Loucy (cell line): Measurements from ENCODE around the gene FGR.
A peak's percentile ranks its signal among the peaks of the same experiment; 100 is the strongest.

ENCODE experiments used
- H2AFZ ChIP-seq: fragments of 200-600 bp; sonication (generic); 2 replicates; pipeline ENCODE4 v1.6.0; 2016; ENCODE audit warnings: antibody characterized with exemption, mild to moderate bottlenecking, low read length, moderate library complexity
- H3F3A ChIP-seq: fragments of 200-600 bp; 2 replicates; pipeline ENCODE4 v1.6.0; 2016; ENCODE audit warnings: antibody characterized with exemption, low read depth, mild to moderate bottlenecking
- H3K27me3 ChIP-seq: fragments of 200-600 bp; sonication (generic); 2 replicates; pipeline ENCODE4 v1.6.1; 2014; ENCODE audit warnings: low read length, mild to moderate bottlenecking; ENCODE audit not compliant: insufficient read depth, poor library complexity, severe bottlenecking
- H3K36me3 ChIP-seq: fragments of 200-600 bp; sonication (generic); 2 replicates; pipeline ENCODE4 v1.6.1; 2016; ENCODE audit warnings: low read length; ENCODE audit not compliant: insufficient read depth
- H3K4me1 ChIP-seq: fragments of 200-600 bp; sonication (generic); 2 replicates; pipeline ENCODE4 v1.5.1; 2014; ENCODE audit warnings: low read length, mild to moderate bottlenecking; ENCODE audit not compliant: insufficient read depth, poor library complexity, severe bottlenecking
- H3K4me2 ChIP-seq: fragments of 200-600 bp; sonication (generic); 2 replicates; pipeline ENCODE4 v1.6.0; 2014; ENCODE audit warnings: antibody characterized with exemption, low read length, low read depth, mild to moderate bottlenecking; ENCODE audit not compliant: poor library complexity, severe bottlenecking
- H3K4me3 ChIP-seq: fragments of 200-600 bp; sonication (generic); 2 replicates; pipeline ENCODE4 v1.5.1; 2014; ENCODE audit warnings: low read length, mild to moderate bottlenecking, mixed read lengths; ENCODE audit not compliant: poor library complexity, severe bottlenecking
- H3K79me2 ChIP-seq: fragments of 200-600 bp; sonication (generic); 2 replicates; pipeline ENCODE4 v1.6.1; 2014; ENCODE audit warnings: low read length; ENCODE audit not compliant: insufficient read depth
- H3K9ac ChIP-seq: fragments of 200-600 bp; sonication (generic); 2 replicates; pipeline ENCODE4 v1.6.0; 2014; ENCODE audit warnings: mild to moderate bottlenecking, low read depth, low read length, moderate library complexity; ENCODE audit not compliant: poor library complexity, severe bottlenecking
- H3K9me2 ChIP-seq: fragments of 200-600 bp; sonication (generic); replicated peaks from 2 replicates; pipeline ENCODE4 v1.6.1; 2016; ENCODE audit warnings: low read depth, low read length, mixed read lengths
- H3K9me3 ChIP-seq: fragments of 200-600 bp; sonication (generic); 2 replicates; pipeline ENCODE4 v1.6.1; 2014; ENCODE audit warnings: mild to moderate bottlenecking, antibody characterized with exemption, low read length, low read depth; ENCODE audit not compliant: insufficient read depth
- H4K20me1 ChIP-seq: fragments of 200-600 bp; sonication (generic); 2 replicates; pipeline ENCODE4 v1.6.0; 2014; ENCODE audit warnings: antibody characterized with exemption, low read length, mild to moderate bottlenecking; ENCODE audit not compliant: insufficient read depth, poor library complexity, severe bottlenecking
- CTCF ChIP-seq: fragments of 200-600 bp; sonication (generic); conservative IDR thresholded peaks from 2 replicates; pipeline ENCODE4 v1.5.1; 2014; ENCODE audit warnings: mild to moderate bottlenecking, antibody characterized with exemption, low read length
- EZH2phosphoT487 ChIP-seq: fragments of 200-600 bp; IDR thresholded peaks from 2 replicates; pipeline ENCODE4 v1.6.1; 2018; ENCODE audit warnings: antibody characterized with exemption, mild to moderate bottlenecking, moderate library complexity, borderline replicate concordance

The FGR gene

GRCh38 chr1:27659497-27660299, 24.7 kb upstream of the FGR start:
- Histone ChIP-seq H3K9me2 (no peaks in the 10 kb centered on the region), H3F3A (no peaks in the 10 kb centered on the region), H3K36me3 (no peaks in the 10 kb centered on the region), H3K4me1 (peaks cover 50% of the 10 kb centered on the region), H2AFZ (no peak overlapping the region), H3K79me2 (peaks cover 10% of the 10 kb centered on the region; the same call in 1 of the 2 replicates), H4K20me1 (no peaks in the 10 kb centered on the region), H3K4me3 (peak overlapping the region; percentile 80), H3K4me2 (peak overlapping the region; percentile 80), H3K27me3 (no peaks in the 10 kb centered on the region), H3K9me3 (no peaks in the 10 kb centered on the region), H3K9ac (peak overlapping the region; percentile 88)
- TF ChIP-seq EZH2phosphoT487, result no peak
- TF ChIP-seq CTCF, result no peak

- H3K4me1 ChIP-seq, result peaks cover 50% of the 10 kb centered on the region
- no peaks in the 10 kb centered on the region for H3K36me3 ChIP-seq
- peak overlapping the region; percentile 87 for H3K9ac ChIP-seq
- peaks cover 10% of the 10 kb centered on the region; the same call in 1 of the 2 replicates for H3K79me2 ChIP-seq
- H3K9me2 ChIP-seq, result no peaks in the 10 kb centered on the region
- H3F3A ChIP-seq, result no peaks in the 10 kb centered on the region
- H3K27me3 ChIP-seq, result no peaks in the 10 kb centered on the region
- peak overlapping the region; percentile 80 for H3K4me3 ChIP-seq
- H3K9me3 ChIP-seq, result no peaks in the 10 kb centered on the region
- H3K4me2 ChIP-seq, result peak overlapping the region; percentile 80
- H2AFZ ChIP-seq, result 0 out of 2 replicates have a peak overlapping the region, but pooled peaks have one; percentile 16
- H4K20me1 ChIP-seq, result no peaks in the 10 kb centered on the region
- TF ChIP-seq EZH2phosphoT487 (no peak), CTCF (no peak)
Observed at GRCh38 chr1:27658951-27659496, 24.0 kb upstream of the FGR start.

DNA sequence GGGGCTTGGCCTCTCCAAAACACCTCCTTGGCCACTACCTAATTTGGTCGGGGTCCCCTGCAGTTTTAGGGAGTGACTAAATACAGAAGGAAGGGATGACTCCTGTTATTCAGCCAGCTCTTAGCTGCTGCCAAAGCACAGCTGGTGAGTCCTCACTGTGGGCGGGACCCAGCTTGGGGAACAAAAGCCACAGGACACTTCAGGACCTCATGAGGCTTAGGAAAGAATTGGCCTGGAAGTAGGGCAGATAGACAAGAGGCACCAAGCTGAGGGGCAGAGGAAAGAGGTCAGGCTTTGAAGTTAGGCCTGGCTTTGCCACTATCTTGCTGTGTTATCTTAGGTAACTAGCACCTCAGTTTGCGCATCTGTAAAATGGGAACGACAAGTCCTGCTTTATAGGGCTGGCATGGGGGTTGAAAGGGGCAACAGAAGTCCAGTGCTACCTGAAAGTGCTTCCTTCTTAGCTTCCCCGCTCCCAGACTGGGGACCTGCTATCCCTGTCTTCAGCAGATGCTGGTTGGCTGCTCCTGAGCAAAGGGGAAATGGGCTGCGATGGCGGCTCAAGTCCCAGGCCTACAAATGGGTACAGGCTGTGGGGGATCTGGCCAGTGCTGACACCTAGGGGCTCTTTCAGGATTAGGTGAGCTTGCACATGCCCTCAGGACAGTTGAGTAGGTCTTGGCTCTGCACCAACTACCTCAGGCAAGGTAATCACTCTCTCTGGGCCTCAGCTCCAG, 21.3 kb upstream of the FGR start:
- H3K4me1 ChIP-seq, result peaks cover 34% of the 10 kb centered on the region
- peaks cover 4% of the 10 kb centered on the region; the same call in 1 of the 2 replicates for H3K79me2 ChIP-seq
- TF ChIP-seq CTCF, result peak; percentile 49
- no peak for TF ChIP-seq EZH2phosphoT487
- H2AFZ ChIP-seq, result no peak overlapping the region
- H3F3A ChIP-seq, result no peaks in the 10 kb centered on the region
- peak overlapping the region; percentile 32 for H3K9ac ChIP-seq
- H3K9me2 ChIP-seq, result no peaks in the 10 kb centered on the region
- no peaks in the 10 kb centered on the region for H3K36me3 ChIP-seq
- no peak overlapping the region for H3K4me2 ChIP-seq
- no peaks in the 10 kb centered on the region for H3K27me3 ChIP-seq
- H4K20me1 ChIP-seq, result no peaks in the 10 kb centered on the region
- H3K4me3 ChIP-seq, result no peak overlapping the region
- H3K9me3 ChIP-seq, result no peaks in the 10 kb centered on the region
